IMR-90 (cell line): Measurements from ENCODE around the gene HDAC8. TPM values are rescaled to one million over a fixed set of nuclear protein-coding genes. Genes with fewer than 3 reads are reported as not detected.

Experiments used
- ATAC-seq: fragments of 200-7000 bp; cut with Tn5 transposase; 2 replicates; pipeline ENCODE4 v1.9.1; 2020; ENCODE audit warnings: low read depth, mild to moderate bottlenecking, moderate library complexity
- BruUV-seq: library from RNA; stranded (reverse); fragments of 400-500 nt; replicated peaks from 2 replicates; lab custom pipeline; 2021; lab: Mats Ljungman, UMichigan
- CTCF ChIA-PET: fragments of 300-600 bp; formaldehyde crosslinking; extraction: SDS; loops from one replicate; lab custom pipeline; 2021; ENCODE audit warnings: antibody characterized with exemption; lab: Yijun Ruan, JAX
- POLR2A ChIA-PET: fragments of 300-600 bp; sonication (Branson Sonifier 250); formaldehyde crosslinking; loops from one replicate; lab custom pipeline; 2022; ENCODE audit warnings: antibody characterized with exemption; ENCODE audit not compliant: unreplicated experiment; lab: Charles Lee
- DNase-seq: peaks from one replicate; pipeline ENCODE4 v3.0.0; 2013
- H2AFZ ChIP-seq: replicated peaks from 2 replicates; pipeline ENCODE3; 2013; ENCODE audit warnings: low read length, mild to moderate bottlenecking; ENCODE audit not compliant: poor library complexity
- H2AK5ac ChIP-seq: 2 replicates; pipeline ENCODE4 v1.6.1; 2013; ENCODE audit warnings: low read depth, low read length, inconsistent platforms
- H2AK9ac ChIP-seq: replicated peaks from 2 replicates; pipeline ENCODE3; 2013; ENCODE audit warnings: mild to moderate bottlenecking, low read depth, low read length, moderate library complexity; ENCODE audit not compliant: poor library complexity
- H2BK120ac ChIP-seq: 2 replicates; pipeline ENCODE4 v1.6.1; 2013; ENCODE audit warnings: low read depth, low read length, inconsistent platforms
- H2BK15ac ChIP-seq: 3 replicates; pipeline ENCODE4 v1.6.1; 2013; ENCODE audit warnings: low read depth, low read length, inconsistent platforms
- H2BK20ac ChIP-seq: 2 replicates; pipeline ENCODE4 v1.6.1; 2013; ENCODE audit warnings: low read depth, mild to moderate bottlenecking, inconsistent platforms, low read length, moderate library complexity
- H2BK5ac ChIP-seq: 2 replicates; pipeline ENCODE4 v1.6.1; 2013; ENCODE audit warnings: mild to moderate bottlenecking, low read depth, low read length, inconsistent platforms; ENCODE audit not compliant: poor library complexity, severe bottlenecking
- H3K14ac ChIP-seq: replicated peaks from 2 replicates; pipeline ENCODE4 v1.6.1; 2013; ENCODE audit warnings: low read depth, low read length, inconsistent platforms
- H3K18ac ChIP-seq: 2 replicates; pipeline ENCODE4 v1.6.1; 2013; ENCODE audit warnings: low read depth, low read length, control low read depth
- H3K23ac ChIP-seq: 2 replicates; pipeline ENCODE4 v1.6.1; 2013; ENCODE audit warnings: low read depth, low read length, inconsistent platforms
- H3K27ac ChIP-seq: 2 replicates; pipeline ENCODE4 v1.5.1; 2013; ENCODE audit warnings: mild to moderate bottlenecking, control low read depth, low read length; ENCODE audit not compliant: insufficient read depth
- H3K27me3 ChIP-seq: 2 replicates; pipeline ENCODE4 v1.6.1; 2013; ENCODE audit warnings: low read length; ENCODE audit not compliant: control insufficient read depth, insufficient read depth
- H3K36me3 ChIP-seq: 2 replicates; pipeline ENCODE4 v1.6.1; 2013; ENCODE audit warnings: low read length, mixed read lengths; ENCODE audit not compliant: control insufficient read depth, insufficient read depth
- H3K4ac ChIP-seq: 2 replicates; pipeline ENCODE4 v1.6.1; 2013; ENCODE audit warnings: low read depth, low read length, inconsistent platforms
- H3K4me1 ChIP-seq: 2 replicates; pipeline ENCODE4 v1.6.1; 2013; ENCODE audit warnings: low read length, mixed read lengths; ENCODE audit not compliant: control insufficient read depth, insufficient read depth
- H3K4me2 ChIP-seq: 2 replicates; pipeline ENCODE4 v1.6.1; 2013; ENCODE audit warnings: low read depth, mild to moderate bottlenecking, control low read depth, low read length, moderate library complexity
- H3K4me3 ChIP-seq: 2 replicates; pipeline ENCODE4 v1.5.1; 2013; ENCODE audit warnings: low read depth, mild to moderate bottlenecking, control low read depth, low read length, moderate library complexity; ENCODE audit not compliant: insufficient read depth
- H3K56ac ChIP-seq: 2 replicates; pipeline ENCODE4 v1.6.1; 2013; ENCODE audit warnings: low read length, inconsistent platforms; ENCODE audit not compliant: insufficient read depth; ENCODE audit errors: extremely low read depth
- H3K79me1 ChIP-seq, 2 experiments: 2 replicates each; pipeline ENCODE4 v1.6.1; 2013; ENCODE audit warnings: low read length in 2 of 2, inconsistent platforms in 1 of 2, low read depth in 1 of 2
- H3K9ac ChIP-seq: 2 replicates; pipeline ENCODE4 v1.6.1; 2013; ENCODE audit warnings: low read depth, low read length, control low read depth
- H3K9me1 ChIP-seq: 2 replicates; pipeline ENCODE4 v1.6.1; 2013; ENCODE audit warnings: low read length, inconsistent platforms; ENCODE audit not compliant: insufficient read depth
- H3K9me3 ChIP-seq: 2 replicates; pipeline ENCODE4 v1.6.1; 2013; ENCODE audit warnings: low read length; ENCODE audit not compliant: control insufficient read depth, insufficient read depth
- H4K20me1 ChIP-seq: 2 replicates; pipeline ENCODE4 v1.6.1; 2013; ENCODE audit warnings: low read length, inconsistent platforms; ENCODE audit not compliant: insufficient read depth
- H4K5ac ChIP-seq: 2 replicates; pipeline ENCODE4 v1.6.1; 2013; ENCODE audit warnings: mild to moderate bottlenecking, low read depth, low read length, control low read depth
- H4K8ac ChIP-seq, 2 experiments: 2 replicates each; pipeline ENCODE4 v1.6.1; 2013; ENCODE audit warnings: low read depth in 2 of 2, low read length in 2 of 2, control low read depth in 1 of 2, inconsistent platforms in 1 of 2
- H4K91ac ChIP-seq: 2 replicates; pipeline ENCODE4 v1.6.1; 2013; ENCODE audit warnings: low read depth, low read length, inconsistent platforms; ENCODE audit not compliant: insufficient read depth
- BHLHE40 ChIP-seq: fragments of 150-350 bp; IDR thresholded peaks from 2 replicates; pipeline ENCODE4 v1.6.1; 2016; ENCODE audit warnings: mild to moderate bottlenecking, low read depth, low read length
- CEBPB ChIP-seq: IDR thresholded peaks from 2 replicates; pipeline ENCODE4 v1.6.1; 2012; ENCODE audit warnings: low read depth, low read length, improper control_type of control experiment
- CHD1 ChIP-seq: IDR thresholded peaks from 2 replicates; pipeline ENCODE4 v1.6.1; 2012; ENCODE audit warnings: low read depth, low read length, improper control_type of control experiment
- CTCF ChIP-seq: conservative IDR thresholded peaks from 2 replicates; pipeline ENCODE4 v1.5.1; 2012; ENCODE audit warnings: mild to moderate bottlenecking, low read depth, low read length, improper control_type of control experiment
- ELK1 ChIP-seq: fragments of 150-350 bp; IDR thresholded peaks from 2 replicates; pipeline ENCODE4 v1.6.1; 2016; ENCODE audit warnings: low read depth, mild to moderate bottlenecking, low read length, moderate library complexity, borderline replicate concordance
- FOS ChIP-seq: fragments of 150-350 bp; IDR thresholded peaks from 2 replicates; pipeline ENCODE4 v1.6.1; 2016; ENCODE audit warnings: low read depth, low read length
- MAFK ChIP-seq: IDR thresholded peaks from 2 replicates; pipeline ENCODE4 v1.6.1; 2012; ENCODE audit warnings: low read depth, low read length, improper control_type of control experiment
- MAZ ChIP-seq: IDR thresholded peaks from 2 replicates; pipeline ENCODE4 v1.6.1; 2012; ENCODE audit warnings: low read depth, mild to moderate bottlenecking, low read length, improper control_type of control experiment, moderate library complexity, borderline replicate concordance
- MXI1 ChIP-seq: IDR thresholded peaks from 2 replicates; pipeline ENCODE4 v1.6.1; 2012; ENCODE audit warnings: low read depth, mild to moderate bottlenecking, low read length, moderate library complexity, borderline replicate concordance
- NFE2L2 ChIP-seq: fragments of 150-350 bp; IDR thresholded peaks from 2 replicates; pipeline ENCODE4 v1.6.1; 2016; ENCODE audit warnings: low read depth, mild to moderate bottlenecking, low read length
- POLR2A ChIP-seq: IDR thresholded peaks from 2 replicates; pipeline ENCODE4 v1.6.1; 2012; ENCODE audit warnings: mild to moderate bottlenecking, low read depth, low read length
- RAD21 ChIP-seq: IDR thresholded peaks from 2 replicates; pipeline ENCODE4 v1.6.1; 2012; ENCODE audit warnings: low read length, improper control_type of control experiment
- RCOR1 ChIP-seq: IDR thresholded peaks from 2 replicates; pipeline ENCODE4 v1.6.1; 2012; ENCODE audit warnings: mild to moderate bottlenecking, low read length, improper control_type of control experiment; ENCODE audit not compliant: insufficient replicate concordance
- RFX5 ChIP-seq: IDR thresholded peaks from 2 replicates; pipeline ENCODE4 v1.8.0; 2012; ENCODE audit warnings: low read depth, mild to moderate bottlenecking, low read length, moderate library complexity
- SMC3 ChIP-seq: fragments of 150-350 bp; IDR thresholded peaks from 2 replicates; pipeline ENCODE4 v1.6.1; 2016; ENCODE audit warnings: low read depth, mild to moderate bottlenecking, antibody characterized with exemption, low read length, moderate library complexity
- USF2 ChIP-seq: fragments of 150-350 bp; IDR thresholded peaks from 2 replicates; pipeline ENCODE4 v1.6.1; 2017; ENCODE audit warnings: mild to moderate bottlenecking, antibody characterized with exemption, low read length, low read depth
- WGBS, 2 experiments: methylation state at CpG; one replicate each; pipeline versions ENCODE4 v1.1.5 to v1.1.7; 2013; ENCODE audit warnings: missing lambda C conversion rate in 2 of 2; ENCODE audit not compliant: insufficient read length in 1 of 2; ENCODE audit errors: extremely low coverage in 2 of 2; 5-methylcytosine and 5-hydroxymethylcytosine counted together
- dilution Hi-C: fragments of 300-500 bp; cut with HindIII; formaldehyde crosslinking; loops from one replicate; pipeline ENCODE4 v1.14.3; 2018; ENCODE audit warnings: low sequenced_read_pairs; ENCODE audit not compliant: unreplicated experiment
- in situ Hi-C: fragments of 300-500 bp; cut with MboI; formaldehyde crosslinking; loops from 3 replicates; pipeline ENCODE4 v1.14.3; 2019; ENCODE audit warnings: low sequenced_read_pairs, inconsistent platforms, mixed read lengths
- intact Hi-C: fragments of 100-400 bp; cut with micrococcal nuclease; formaldehyde crosslinking; loops from 2 replicates; pipeline ENCODE4 v1.10.0; 2022
- polyA plus RNA-seq, 3 experiments: library from polyadenylated mRNA; depleted of rRNA; stranded (reverse); fragments of >200 nt; gene quantifications; 2 replicates each; pipeline ENCODE4 v1.2.3, GENCODE V29; 2012; ENCODE audit warnings: low replicate concordance in 1 of 3
- total RNA-seq: library from RNA; depleted of rRNA; stranded (reverse); fragments of >200 nt; gene quantifications from 2 replicates; pipeline ENCODE4 v1.2.3, GENCODE V29; 2012

Gene HDAC8
- total and polyA plus RNA-seq, 2 of the 4 experiments (the other 2 are of a cell fraction) = 16.1 to 28.5 TPM

GRCh38 chrX:72366701-72367454 lies 205.8 kb downstream of the HDAC8 start:
- ATAC-seq = no peak
- H2BK120ac ChIP-seq = no peak overlapping the region
- 0 out of 2 replicates have a peak, but pooled peaks cover 2% of the 10 kb centered on the region for H3K36me3 ChIP-seq
- no peak overlapping the region for H2BK5ac ChIP-seq
- H4K91ac ChIP-seq = no peak overlapping the region
- TF ChIP-seq MXI1 (no peak), CHD1 (no peak), MAZ (no peak), RCOR1 (no peak), RAD21 (no peak), RFX5 (no peak), CEBPB (no peak), BHLHE40 (no peak), POLR2A (no peak), USF2 (no peak), FOS (no peak), SMC3 (no peak), NFE2L2 (no peak), CTCF (no peak), MAFK (no peak), ELK1 (no peak)
- no peak for DNase-seq
- H4K20me1 ChIP-seq = no peaks in the 10 kb centered on the region
- no peak overlapping the region for H2BK20ac ChIP-seq
- H4K5ac ChIP-seq = no peak overlapping the region
- intact Hi-C loops (no loop called here), in situ Hi-C loops (no loop called here), dilution Hi-C loops (no loop called here)
- no peak overlapping the region for H3K18ac ChIP-seq
- H3K4me2 ChIP-seq = no peak overlapping the region
- no peak overlapping the region for H2BK15ac ChIP-seq
- POLR2A ChIA-PET = no interaction called here
- no peaks in the 10 kb centered on the region for H3K4me1 ChIP-seq
- CTCF ChIA-PET = no interaction called here
- H2AK5ac ChIP-seq = no peak overlapping the region
- no peak overlapping the region for H3K14ac ChIP-seq
- H3K27me3 ChIP-seq = peaks cover 29% of the 10 kb centered on the region
- no peak overlapping the region for H3K56ac ChIP-seq
- H3K27ac ChIP-seq = no peak overlapping the region
- H3K4me3 ChIP-seq = no peak overlapping the region
- no peak overlapping the region for H3K9ac ChIP-seq
- no peaks in the 10 kb centered on the region for H3K9me3 ChIP-seq
- no peak overlapping the region for H2AK9ac ChIP-seq
- no peak overlapping the region for H3K23ac ChIP-seq
- H3K4ac ChIP-seq = no peak overlapping the region
- 50% methylated on average over 1 of the region's 10 CpGs; no CpG with 5 or more reads in 1 of the 2 experiments for WGBS, 2 experiments
- no peaks in the 10 kb centered on the region; the same call in 1 of the 2 replicates for H3K9me1 ChIP-seq
- H3K79me1 ChIP-seq = no peaks in the 10 kb centered on the region
- BruUV-seq = no TSS peak
- no peak overlapping the region for H2AFZ ChIP-seq
- H4K8ac ChIP-seq = no peak overlapping the region
